CD4-positive, alpha-beta T cell treated with Interleukin-17A for 4 hours (primary cell): Measurements from ENCODE around the gene HINFP.
A peak's percentile ranks its signal among the peaks of the same experiment; 100 is the strongest.
"Not testable (repeated sequence)": the region's sequence is repeated elsewhere in the genome, so short reads cannot be mapped to it uniquely, and the experiment has no call there.

Experiments
- DNase-seq: peaks from one replicate; pipeline ENCODE4 v3.0.0-alpha.2; 2020; ENCODE audit warnings: mixed read lengths

The HINFP gene

DNA sequence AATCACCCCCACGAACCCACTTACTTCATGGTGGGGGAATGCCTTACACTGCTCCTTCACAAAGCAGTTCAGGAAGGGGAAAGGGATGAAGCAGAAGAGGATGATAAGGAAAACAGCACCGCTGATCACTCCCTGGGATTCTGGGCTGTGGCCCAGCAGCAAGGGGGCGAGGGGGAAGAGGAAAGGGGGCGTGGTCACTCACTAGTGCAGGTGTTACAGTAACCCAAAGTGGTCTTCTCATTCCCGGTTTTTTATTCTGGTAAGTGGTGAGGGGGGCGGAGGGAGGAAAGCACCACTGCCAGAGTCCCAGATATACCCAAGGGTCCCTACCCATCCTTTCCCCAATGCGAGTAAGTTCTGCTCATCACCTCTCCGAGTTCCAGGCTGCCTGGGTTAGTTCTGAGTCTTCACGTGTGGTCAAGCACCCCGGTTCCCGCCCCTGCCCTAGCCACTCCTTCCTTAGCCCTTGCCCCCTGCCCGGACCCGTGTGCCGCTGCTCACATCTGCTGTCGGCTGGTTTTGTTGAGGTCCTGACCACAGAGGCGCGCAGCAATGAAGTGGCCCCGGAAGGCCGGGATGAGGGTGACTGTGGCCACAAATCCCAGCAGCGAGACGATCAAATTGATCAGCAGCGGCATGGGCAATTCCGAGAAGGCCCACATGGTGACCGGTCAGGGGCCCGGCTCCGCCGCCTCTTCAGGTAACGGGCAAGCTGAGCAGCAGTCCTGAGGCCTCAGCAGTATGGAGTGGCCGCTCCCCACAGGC is 20.2 kb upstream of the HINFP start:
- no peak for DNase-seq

- DNase-seq = peak; percentile 85
Observed at GRCh38 chr11:119101759-119102423, 19.5 kb upstream of the HINFP start, which contains the start of gene DPAGT1. DPAGT1 (minus strand) TSS chr11:119101853; CDS start chr11:119101655, 198 bp downstream.

- not testable (repeated sequence) for DNase-seq
Observed at GRCh38 chr11:119103161-119103664, 18.2 kb upstream of the HINFP start.

DNA sequence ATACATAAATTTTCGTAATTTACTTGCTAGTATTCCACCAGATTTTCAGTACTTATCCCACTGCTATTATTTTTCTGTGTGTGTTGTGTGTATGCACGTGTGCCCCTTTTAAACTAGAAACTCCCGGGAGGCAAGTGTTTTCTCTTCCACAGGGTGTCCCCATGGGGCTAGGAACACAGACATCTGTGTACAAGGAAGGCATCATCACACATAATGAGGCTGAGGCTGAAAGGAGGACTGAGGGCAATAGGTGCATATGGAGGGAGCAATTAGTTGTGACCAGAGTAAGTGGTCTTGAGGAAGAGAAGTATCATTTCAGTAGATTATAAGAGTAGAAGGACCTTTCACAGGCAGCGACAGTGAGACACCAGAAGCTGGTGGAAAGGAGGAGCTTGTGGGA is 17.6 kb upstream of the HINFP start:
- no peak for DNase-seq

DNA sequence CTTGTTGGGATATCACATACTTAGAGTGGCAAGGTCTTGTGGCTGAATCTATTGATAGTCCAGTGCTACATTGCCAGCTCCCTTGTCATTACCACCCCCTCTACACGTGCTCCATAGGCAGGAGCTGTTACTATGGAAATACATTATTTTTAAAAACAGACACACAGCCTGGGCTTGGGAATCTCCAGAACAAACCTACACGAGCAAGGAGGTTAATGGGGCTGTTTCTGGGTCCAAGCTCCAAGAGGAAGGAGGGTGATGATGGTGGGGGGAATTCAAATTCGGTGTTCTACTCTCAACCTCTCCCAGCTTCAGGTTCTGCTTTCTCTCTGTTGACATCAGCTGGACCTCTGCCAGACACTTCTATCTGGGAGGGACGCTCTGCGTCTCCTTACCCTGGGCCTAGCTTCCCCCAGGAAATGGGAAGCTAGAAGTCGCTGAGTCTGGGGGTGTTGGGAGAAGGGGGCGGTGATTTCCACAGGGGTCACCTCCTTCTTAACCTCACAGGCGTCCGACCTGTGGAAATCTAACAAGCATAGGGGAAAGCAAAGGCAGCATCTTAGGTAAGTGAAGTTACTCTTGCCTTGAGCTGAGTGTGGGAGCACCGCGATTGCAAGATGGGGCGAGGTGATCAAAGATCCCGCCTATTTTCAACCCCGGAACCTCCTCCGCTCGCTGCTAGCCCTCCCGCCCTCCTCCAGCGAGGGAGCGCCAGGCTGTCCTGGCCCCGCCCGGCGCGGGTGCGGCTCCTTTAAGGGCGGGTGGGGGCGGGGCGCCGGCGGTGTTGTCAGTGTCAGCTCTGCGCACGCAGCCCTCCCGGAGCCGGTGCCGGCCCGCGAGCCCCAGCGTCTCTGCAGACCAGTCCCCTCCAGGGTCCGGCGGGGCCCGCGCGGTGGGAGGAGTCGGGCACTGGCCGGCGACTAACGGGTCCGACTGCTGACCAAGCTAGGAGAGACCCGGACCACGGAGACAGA is 14.5 kb upstream of the HINFP start, which contains the start of gene C2CD2L:
TSS of gene C2CD2L (plus strand) at position 781 of the 974 bp plus-strand sequence. CDS start 398 bp downstream, outside the sequence.
- peak; percentile 95 for DNase-seq

- DNase-seq = peak; percentile 26
Observed at GRCh38 chr11:119107538-119108145, 13.7 kb upstream of the HINFP start.

- peak; percentile 60 for DNase-seq
Observed at GRCh38 chr11:119108146-119108856, 13.1 kb upstream of the HINFP start.

DNA sequence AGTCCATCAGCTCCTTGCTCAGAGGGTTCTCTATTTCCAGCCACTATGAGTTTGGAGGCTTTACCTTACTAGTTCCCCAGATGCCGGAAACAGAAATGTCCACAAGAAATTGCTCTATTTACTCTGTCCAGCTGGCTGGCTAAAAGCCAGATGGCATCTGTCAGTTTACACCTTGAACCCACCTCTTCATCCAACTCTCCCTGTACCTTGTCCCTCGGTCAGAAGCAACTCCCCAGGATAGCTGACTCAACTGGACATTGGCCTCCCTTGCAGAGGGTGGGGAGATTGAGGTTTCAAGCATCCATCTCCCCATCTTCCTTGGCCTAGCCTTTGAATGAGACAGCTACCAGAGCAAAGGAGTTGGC is 12.5 kb upstream of the HINFP start:
- DNase-seq = no peak

- no peak for DNase-seq
Observed at GRCh38 chr11:119109843-119110242, 11.5 kb upstream of the HINFP start.

GRCh38 chr11:119110439-119110838 is 10.9 kb upstream of the HINFP start:
- no peak for DNase-seq

DNA sequence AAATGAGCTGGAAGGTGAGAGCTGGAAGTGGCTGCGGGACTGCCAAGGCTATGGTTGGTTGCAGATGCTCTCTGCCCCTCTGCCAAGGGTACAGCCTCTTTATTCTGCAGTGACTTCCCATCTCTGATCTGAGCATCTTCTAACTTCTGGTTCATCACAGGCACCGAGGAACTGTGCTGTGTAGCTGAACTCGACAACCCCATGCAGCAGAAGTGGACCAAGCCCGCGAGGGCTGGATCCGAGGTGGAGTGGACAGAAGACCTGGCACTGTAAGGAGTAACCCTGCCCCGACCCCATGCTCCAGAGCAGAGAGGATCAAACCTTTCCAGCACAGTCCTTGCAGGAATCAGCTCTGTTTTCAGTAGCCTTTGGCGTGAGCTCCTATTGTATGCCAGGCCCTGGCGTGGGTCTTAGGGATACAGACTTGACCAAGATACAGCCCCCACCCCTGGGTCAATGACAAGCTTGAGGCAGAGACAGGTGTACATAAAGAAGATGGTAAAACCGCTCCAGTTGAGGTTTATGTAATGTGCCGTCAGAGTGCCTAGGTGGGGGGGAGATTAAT is 9.9 kb upstream of the HINFP start:
- no peak for DNase-seq

GRCh38 chr11:119112314-119113020 is 8.9 kb upstream of the HINFP start:
- DNase-seq = no peak

GRCh38 chr11:119113716-119114115 is 7.7 kb upstream of the HINFP start:
- no peak for DNase-seq

GRCh38 chr11:119114351-119114750 is 7.0 kb upstream of the HINFP start:
- no peak for DNase-seq

DNA sequence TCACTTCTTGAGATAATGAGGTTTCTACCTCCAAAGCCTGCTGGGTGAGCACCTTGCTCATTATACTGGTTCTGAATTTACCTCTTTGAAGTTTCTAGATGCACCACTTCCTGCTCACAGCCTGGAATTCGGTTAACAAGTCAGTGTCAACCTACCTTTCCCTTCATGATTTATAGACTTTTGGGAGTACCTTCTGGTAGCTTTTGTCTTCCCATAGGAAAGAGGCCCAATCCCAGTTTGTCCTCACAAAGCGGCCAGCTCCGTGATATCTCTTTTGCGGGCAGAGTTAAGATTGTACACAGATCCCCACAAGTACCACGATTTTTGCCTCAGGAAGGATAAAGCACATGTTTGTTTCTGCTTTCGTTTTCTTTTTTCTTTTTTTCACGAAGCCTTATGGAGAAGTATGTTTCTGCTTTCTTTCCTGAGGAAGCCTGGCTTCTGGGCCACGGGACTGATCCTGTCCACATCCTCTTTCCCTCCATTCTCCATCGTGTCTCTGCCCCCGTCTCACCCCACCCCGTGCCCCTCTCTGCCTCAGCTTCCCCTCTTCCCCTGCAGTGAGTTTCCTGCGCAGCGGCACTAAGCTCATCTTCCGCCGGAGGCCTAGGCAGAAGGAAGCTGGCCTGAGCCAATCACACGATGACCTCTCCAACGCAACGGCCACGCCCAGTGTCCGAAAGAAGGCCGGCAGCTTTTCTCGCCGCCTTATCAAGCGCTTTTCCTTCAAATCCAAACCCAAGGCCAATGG is 5.7 kb upstream of the HINFP start:
- peak; percentile 52 for DNase-seq

GRCh38 chr11:119116235-119116594 is 5.2 kb upstream of the HINFP start:
- no peak for DNase-seq

GRCh38 chr11:119116601-119117000 is 4.8 kb upstream of the HINFP start:
- no peak for DNase-seq

DNA sequence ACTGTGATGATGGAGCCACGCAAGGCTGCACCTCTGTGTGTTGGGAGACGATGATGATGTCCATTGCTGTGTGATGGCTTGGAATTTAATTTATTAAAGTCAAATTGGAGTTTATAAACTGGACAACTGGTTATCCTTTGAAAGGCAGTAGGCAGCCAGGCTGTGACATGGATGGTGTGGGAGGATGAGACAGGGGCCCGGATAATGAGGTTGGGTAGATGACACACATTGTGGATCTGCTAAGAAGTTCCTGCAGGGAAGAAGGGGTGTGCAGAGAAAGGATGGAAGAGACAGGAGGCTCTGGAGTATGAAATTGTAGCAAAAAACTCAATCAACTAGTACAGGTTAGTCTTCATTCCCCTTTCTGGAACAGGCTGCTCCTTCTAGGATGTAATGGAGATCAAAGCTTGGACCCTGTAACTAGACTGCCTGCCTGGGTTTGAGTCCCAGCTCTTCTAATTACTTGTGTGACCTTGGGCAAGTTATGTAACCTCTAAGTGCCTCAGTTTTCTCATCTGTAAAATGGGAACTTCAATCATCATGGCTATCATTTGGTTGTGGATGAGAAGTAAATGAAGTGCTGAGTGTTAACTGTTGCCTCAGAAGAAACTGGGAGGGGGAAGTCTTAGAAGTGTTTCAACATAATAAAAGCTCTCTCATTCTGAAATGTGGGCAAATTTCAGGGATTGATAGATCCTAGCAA is 4.2 kb upstream of the HINFP start:
- DNase-seq = no peak

DNA sequence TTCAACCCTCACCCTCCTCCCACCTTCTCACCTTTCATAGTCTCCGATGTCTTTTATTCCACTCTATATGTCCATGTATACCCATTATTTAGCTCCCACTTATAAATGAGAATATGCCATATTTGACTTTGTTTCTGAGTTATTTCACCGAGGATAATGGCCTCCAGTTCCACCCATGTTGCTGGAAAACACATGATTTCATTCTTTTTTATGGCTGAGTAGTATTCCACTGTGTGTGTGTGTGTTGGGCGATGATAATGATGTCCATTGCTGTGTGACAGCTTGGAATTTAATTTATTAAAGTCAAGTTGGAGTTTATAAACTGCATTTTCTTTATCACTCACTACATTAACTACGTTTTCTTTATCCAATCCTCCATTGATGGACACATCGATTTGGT is 3.2 kb upstream of the HINFP start:
- no peak for DNase-seq
